ENCODE data around the gene FXN. TPM values are rescaled to one million over a fixed set of nuclear protein-coding genes. Genes with fewer than 3 reads are reported as not detected.

FXN gene
- total and polyA plus RNA-seq, 2 donors (not counting 3 experiments of a cell fraction or from before 2014, with no cell fraction given): 18.2 to 21.2 TPM

- no TSS peak for BruUV-seq (replicated peaks)
- Histone ChIP-seq H3K4me2 (ENCODE audit: insufficient read depth, low read length) (no peak overlapping the region), H3K9me3 (replicated peaks; ENCODE audit: control insufficient read depth, insufficient read depth, low read length) (no peaks in the 10 kb centered on the region), H3K4me3 (replicated peaks in 1 of 3; ENCODE audit: insufficient read depth in 1 of 3, low read depth in 1 of 3, low read length in 3 of 3) (no peak overlapping the region), H3K4me1 (ENCODE audit: control insufficient read depth, extremely low read depth, insufficient read depth, low read length) (no peaks in the 10 kb centered on the region), H3K9me1 (replicated peaks; ENCODE audit: control insufficient read depth, extremely low read depth, insufficient read depth, low read length) (no peaks in the 10 kb centered on the region), H3K27ac (ENCODE audit: insufficient read depth, low read depth, low read length) (no peak overlapping the region), H2AFZ (ENCODE audit: low read depth, low read length) (no peak overlapping the region), H3K27me3 (ENCODE audit: control insufficient read depth in 2 of 2, insufficient read depth in 2 of 2, low read length in 2 of 2) (peaks cover 8 to 12% of the 10 kb centered on the region in 2 experiments), H3K36me3 (ENCODE audit: control insufficient read depth in 2 of 2, extremely low read depth in 1 of 2, insufficient read depth in 2 of 2, low read length in 2 of 2) (no peaks in the 10 kb centered on the region), H4K20me1 (replicated peaks; ENCODE audit: control insufficient read depth, extremely low read depth, insufficient read depth, low read length) (no peaks in the 10 kb centered on the region), H3K9ac (replicated peaks; ENCODE audit: extremely low read depth, insufficient read depth, low read length) (no peak overlapping the region), H3K79me2 (ENCODE audit: control insufficient read depth, insufficient read depth, low read length) (no peaks in the 10 kb centered on the region)
- CTCF ChIA-PET: interaction anchor here (0.7 kb wide), 1 partner anchor 15 kb away, joined by 3 read pairs; the partner anchor contains the start of gene FXN
- POLR2A ChIA-PET: no interaction called here
- intact Hi-C loops (cut with micrococcal nuclease): no loop called here
- FAIRE-seq (no peak), DNase-seq (ENCODE audit: low read depth, low spot score) (no peak)
- TF ChIP-seq MAX (IDR thresholded peaks at IDR 0.05; ENCODE audit: insufficient read depth, insufficient read length): no peak
- no peak for TF ChIP-seq CTCF (IDR thresholded peaks at IDR 0.05; ENCODE audit: extremely low read depth in 1 of 2, insufficient read depth in 1 of 2, low read depth in 1 of 2, low read length in 2 of 2)
- TF ChIP-seq POLR2AphosphoS5 (IDR thresholded peaks at IDR 0.05; ENCODE audit: insufficient read depth, low read depth, low read length): no peak
- TF ChIP-seq GATA2 (IDR thresholded peaks at IDR 0.05; ENCODE audit: insufficient read depth, insufficient read length, low read depth, low read length): no peak
- no peak for TF ChIP-seq POLR2A (IDR thresholded peaks at IDR 0.05; ENCODE audit: low read depth, low read length)
- TF ChIP-seq FOS (IDR thresholded peaks at IDR 0.05; ENCODE audit: borderline replicate concordance, insufficient read depth, low read length): no peak
- TF ChIP-seq EZH2 (IDR thresholded peaks at IDR 0.05; ENCODE audit: borderline replicate concordance, low read depth, low read length, severe bottlenecking): no peak
- TF ChIP-seq MYC (IDR thresholded peaks at IDR 0.05; ENCODE audit: low read depth, low read length): no peak
- no peak for TF ChIP-seq JUN (IDR thresholded peaks at IDR 0.05; ENCODE audit: borderline replicate concordance, insufficient read depth, insufficient read length, low read depth)
- dilution Hi-C loops (cut with MboI; ENCODE audit: extremely low pct_ligation_motif_present, low sequenced_read_pairs): no loop called here
Measured at GRCh38 chr9:69020301-69021145, 15.0 kb upstream of the FXN start.
